AG08396 (cell line): ENCODE data around the gene MAPK8IP3.
"Not testable (repeated sequence)": the region's sequence is repeated elsewhere in the genome, so short reads cannot be mapped to it uniquely, and the experiment has no call there.

Experiments used
- DNase-seq: peaks from one replicate; pipeline ENCODE4 v3.0.0; 2012; ENCODE audit warnings: low spot score, mixed read lengths

MAPK8IP3 gene

DNA sequence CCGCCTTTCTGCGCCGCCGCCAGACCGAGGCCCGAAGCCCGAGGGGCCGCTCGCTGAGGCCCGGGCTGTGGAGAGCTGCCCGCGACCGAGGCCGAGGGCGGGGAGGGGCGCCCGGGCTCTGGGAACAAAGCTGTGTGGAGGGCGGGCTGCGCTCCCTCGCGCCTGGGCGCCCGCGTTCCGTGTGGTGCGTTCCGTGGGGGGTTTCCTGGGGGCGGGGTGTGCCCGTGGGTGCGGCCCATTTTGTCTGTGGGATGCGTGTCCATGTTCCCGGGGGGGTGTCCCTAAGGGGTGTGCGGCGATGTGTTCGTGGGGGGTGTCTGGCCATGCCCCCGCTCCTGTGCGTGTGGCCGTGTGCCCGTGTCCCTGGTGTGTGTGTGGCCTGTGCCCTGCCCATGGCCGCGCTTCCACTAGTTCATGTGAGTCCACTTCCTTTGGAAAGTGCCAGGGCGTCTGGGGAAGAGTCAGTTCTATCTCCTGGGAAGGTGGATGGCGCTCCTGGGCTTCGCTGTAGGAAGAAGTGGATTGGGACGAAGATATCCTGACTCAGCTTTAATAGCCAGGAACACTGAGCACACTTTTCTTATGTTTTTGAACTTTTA, 27.4 kb upstream of the MAPK8IP3 start:
- peak; percentile 52 for DNase-seq

DNA sequence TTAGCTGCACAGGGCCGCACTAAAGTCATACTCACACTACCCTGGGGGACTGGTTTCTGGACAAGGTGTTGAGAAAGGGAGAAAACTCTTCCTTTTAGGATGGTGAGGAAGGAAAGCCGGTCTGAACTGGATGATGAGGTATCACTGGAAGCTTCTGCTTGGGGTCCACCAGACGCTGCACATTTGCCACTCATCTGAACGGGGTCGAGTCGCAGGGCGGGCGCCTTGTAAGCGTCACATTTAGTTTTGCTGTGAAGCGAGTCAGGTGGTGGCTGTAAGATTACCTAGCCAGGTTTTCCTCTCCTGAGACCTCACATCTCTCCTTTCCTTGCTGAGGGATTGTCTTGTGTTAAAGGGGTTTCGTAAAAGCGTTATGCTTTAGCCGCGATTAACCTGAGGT, 25.6 kb upstream of the MAPK8IP3 start:
- DNase-seq: no peak

DNA sequence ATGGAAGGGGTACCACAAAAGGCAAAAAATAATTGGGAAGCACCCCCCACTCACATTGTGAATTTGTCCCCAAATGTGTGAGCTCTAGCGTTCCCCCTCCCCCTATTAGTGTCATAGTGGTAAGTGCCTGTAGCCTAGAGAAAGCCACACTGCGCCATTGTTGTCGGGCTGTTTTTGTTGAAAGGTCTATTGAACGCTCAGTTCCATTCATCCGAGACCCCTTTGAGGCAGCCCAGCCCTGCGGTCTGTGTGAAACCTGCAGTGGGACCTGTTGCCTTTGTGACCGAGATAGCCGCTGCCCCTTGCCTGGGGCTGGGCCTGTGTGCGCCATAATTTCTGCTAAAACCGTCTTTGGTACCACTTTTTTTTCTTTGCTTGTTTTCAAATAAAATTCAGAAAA, 25.0 kb upstream of the MAPK8IP3 start:
- DNase-seq: no peak

DNA sequence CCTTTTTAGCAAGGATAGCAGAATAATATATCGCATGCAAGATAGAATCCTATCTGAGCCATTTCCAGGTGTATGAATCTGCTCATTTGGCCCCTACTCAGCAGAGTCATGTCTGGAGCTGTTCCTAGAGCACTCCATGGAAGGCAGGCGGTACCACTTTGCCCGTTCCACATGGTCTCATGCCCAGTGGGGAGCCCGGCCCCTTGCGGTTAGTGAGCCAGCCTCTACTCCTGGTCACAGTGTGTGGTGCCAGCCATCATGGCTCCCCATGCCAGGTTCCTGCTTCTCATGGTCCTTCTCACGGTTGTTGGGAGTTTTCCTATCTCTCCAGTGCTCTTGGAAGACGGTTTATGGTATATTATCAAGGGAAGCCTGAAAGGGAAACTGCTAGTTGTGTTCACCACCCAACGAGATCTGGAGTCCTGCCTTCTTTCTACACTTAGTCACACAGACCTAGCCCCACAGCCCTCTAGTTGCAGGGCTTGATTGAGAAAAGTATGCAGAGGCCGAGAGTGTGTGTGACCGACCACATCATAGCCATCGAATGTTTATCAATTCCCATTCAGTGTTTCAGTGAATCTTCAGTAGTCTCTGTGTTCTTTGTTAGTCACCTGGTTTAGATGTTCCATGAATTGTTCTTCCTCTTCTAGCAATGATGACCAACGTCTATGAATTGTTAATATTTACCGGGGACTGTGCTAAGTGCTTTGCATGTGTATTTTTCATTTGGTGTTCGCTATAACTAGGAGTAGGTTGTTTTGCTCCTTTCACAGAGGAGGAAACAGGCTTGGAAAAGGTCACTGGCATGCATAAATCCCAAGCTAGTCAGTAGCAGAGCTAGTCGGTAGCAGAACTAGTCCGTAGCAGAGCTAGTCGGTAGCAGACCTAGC, 18.3 kb upstream of the MAPK8IP3 start:
- DNase-seq: no peak

DNA sequence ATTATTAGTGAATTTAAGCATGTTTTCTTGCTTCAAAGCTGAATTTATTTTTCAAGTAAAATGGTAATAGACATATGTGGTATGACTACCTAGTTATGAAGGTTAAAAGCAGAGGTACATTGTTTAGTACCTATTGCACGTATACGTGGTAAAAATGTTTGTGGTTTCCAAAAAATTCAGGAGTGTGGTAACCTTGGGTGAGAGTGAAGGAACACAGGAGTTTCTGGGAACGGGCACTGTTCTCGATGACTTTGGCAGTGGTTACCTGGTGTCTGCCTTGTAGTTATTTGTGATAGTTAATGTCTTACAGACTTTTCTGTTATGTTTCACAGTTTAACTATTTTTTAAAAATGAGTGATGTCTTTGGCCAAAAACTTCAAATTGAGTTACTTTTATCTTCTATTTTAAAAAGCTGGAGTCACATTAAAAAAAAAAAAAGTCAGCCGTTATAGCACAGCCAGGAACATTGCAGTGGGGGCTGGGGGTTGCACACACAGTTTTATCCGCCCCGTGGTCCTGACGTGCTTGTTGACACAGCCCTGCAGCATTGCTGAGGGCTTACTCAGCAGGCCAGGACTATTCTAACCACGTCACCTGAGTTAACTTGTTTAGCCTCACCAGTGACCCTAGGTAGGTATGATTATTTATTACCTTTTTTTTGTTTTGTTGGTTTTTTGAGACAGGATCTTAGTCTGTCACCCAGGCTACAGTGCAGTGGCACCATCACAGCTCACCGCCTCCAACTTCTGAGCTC, 17.0 kb upstream of the MAPK8IP3 start:
- DNase-seq: no peak

DNA sequence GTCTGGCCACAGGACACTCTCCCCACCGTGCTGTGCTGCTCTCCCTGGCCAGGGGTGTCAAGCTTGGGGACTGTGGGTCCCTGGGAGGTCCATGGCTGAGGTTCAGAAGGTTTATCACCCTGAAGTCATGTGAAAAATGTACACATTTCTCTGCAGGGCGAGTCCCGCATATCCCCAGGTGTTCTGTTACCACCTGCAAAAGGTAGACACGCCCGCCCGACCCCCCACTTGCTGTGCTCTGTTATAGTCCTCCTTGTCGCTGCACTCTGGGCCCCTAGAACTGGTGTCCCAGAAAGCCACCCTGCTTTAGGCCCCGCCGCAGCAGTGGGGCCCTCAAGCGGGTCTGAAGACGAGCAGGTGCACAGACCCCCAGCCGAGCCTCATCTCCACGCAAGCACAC, 16.1 kb upstream of the MAPK8IP3 start:
- no peak for DNase-seq

DNA sequence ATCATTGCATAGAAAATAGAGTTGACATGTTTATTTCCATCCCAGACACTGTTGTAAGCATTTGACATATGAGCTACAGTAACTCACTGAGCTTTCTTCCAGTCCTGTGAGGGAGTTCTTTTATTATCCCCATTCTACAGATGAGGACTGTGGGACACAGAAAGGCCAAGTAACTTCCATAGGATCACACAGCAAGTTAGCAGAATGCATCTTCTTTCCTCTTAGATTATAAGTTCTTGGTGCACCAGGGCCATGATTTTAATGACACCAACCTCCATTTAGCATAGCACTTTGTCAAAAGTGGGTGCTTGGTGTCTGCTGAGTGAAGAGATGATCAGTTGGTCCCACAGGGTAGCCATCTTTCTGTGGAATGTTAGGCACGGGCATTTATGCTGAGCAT, 15.2 kb upstream of the MAPK8IP3 start:
- no peak for DNase-seq

DNA sequence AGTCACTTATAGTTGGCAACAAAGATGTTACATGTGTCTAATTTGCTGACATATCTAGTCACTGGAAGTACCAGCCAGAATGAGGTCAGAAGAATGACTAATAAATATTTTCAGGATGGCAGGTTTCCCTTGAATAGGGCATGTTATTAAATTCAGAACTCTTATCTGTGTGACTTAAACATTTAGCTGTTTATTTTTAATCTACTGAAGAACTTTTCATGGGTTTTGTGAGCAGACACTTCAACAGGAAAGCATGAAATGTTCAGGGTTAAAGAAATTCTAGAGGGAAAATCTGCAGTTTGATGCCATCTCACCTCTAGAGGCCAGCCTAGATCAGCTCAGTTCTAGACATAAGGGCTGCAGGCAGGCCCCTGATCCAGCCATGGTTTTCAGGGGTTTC, 14.7 kb upstream of the MAPK8IP3 start:
- DNase-seq: peak; percentile 53

DNA sequence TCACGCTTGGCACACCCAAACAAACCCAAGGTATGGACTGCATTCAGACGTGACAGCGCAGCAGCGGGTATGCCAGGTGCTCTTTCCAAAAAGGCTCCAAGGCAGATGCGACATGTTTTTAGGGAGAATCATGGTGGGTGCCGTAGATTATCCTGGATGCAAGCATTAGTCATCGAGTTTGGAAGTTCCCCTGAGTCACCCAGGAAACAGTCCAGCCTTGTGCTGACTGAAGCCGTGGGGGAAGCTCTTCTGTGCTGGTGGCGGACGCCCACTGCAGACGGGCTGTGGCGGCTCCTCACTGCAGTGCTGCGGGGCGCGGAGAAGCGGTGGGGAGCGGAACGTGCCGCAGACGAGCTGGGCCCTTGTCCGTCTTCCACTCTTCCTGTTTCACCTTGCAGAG, 14.0 kb upstream of the MAPK8IP3 start:
- peak; percentile 67 for DNase-seq

DNA sequence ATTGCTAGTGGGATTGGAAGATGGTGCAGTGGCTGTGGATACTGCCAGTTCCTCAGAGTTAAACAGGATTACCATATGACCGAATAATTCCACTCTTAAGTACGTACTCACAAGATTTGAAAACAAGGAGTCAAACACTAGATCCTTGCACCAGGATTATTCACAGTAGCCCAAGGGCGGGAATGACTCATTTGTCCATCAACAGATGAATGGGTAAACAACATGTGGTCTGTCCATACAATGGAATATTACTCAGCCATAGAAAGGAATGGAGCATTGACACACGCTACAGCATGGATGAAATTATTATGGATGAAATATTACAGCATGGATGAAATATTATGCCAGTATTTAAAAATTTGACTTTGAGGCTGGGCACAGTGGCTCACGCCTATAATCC, 9.1 kb upstream of the MAPK8IP3 start:
- no peak for DNase-seq

DNA sequence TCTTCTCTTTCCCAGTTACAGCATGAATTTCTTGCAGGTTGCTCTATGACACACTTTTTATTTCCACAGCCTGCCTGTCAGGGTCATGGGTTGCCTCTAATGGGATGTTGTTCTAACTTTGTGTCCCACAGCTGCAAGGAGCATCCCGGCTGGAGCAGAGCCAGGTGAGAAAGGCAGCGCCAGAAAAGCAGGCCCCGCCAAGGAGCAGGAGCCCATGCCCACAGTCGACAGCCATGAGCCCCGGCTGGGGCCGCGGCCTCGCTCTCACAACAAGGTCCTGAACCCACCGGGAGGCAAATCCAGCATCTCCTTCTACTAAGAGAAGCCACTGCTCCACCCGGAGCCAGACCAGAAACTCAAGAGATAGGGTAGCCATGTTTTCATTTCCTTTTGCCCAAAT, 7.3 kb upstream of the MAPK8IP3 start:
- no peak for DNase-seq

DNA sequence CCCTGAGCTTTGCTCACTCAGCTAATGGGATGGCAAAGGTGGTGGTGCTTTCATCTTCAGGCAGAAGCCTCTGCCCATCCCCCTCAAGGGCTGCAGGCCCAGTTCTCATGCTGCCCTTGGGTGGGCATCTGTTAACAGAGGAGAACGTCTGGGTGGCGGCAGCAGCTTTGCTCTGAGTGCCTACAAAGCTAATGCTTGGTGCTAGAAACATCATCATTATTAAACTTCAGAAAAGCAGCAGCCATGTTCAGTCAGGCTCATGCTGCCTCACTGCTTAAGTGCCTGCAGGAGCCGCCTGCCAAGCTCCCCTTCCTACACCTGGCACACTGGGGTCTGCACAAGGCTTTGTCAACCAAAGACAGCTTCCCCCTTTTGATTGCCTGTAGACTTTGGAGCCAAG, 5.7 kb upstream of the MAPK8IP3 start:
- DNase-seq: no peak

DNA sequence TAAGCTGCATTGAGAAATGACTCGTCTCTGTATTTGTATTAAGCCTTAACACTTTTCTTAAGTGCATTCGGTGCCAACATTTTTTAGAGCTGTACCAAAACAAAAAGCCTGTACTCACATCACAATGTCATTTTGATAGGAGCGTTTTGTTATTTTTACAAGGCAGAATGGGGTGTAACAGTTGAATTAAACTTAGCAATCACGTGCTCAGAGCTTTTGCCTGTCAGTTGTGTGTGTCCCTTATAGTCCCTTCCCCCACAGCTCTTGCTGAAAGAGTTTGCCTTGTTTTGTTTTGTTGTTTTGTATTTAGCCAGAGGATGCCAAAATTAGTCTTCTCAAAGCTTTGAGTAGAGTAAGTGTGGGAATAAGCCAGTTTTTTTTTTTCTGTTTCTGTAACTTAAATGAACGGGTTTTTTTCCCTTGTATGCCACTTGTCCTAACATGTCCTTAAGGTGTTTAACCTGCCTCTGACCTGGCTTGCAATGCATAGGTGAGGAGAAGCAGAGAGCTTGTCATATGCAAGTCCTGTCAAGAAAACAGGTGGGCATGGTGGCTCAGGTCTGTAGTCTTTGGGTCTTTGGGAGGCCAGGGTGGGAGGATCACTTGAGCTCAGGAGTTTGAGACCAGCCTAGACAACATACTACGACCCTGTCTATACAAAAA, 4.6 kb upstream of the MAPK8IP3 start:
- DNase-seq: no peak

DNA sequence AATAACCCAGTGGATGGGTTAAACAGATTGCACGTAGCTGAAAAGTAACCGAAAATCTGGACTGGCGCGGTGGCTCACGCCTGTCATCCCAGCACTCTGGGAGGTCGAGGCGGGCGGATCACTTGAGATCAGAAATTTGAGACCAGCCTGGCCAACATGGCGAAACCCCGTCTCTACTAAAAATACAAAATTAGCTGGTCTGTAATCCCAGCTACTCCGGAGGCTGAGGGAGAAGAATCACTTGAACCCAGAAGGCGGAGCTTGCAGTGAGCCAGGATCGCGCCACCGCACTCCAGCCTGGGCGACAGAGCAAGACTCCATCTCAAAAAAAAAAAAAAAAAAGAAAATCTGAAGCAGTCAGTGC, 689 bp upstream of the MAPK8IP3 start:
- DNase-seq: not testable (repeated sequence)

DNA sequence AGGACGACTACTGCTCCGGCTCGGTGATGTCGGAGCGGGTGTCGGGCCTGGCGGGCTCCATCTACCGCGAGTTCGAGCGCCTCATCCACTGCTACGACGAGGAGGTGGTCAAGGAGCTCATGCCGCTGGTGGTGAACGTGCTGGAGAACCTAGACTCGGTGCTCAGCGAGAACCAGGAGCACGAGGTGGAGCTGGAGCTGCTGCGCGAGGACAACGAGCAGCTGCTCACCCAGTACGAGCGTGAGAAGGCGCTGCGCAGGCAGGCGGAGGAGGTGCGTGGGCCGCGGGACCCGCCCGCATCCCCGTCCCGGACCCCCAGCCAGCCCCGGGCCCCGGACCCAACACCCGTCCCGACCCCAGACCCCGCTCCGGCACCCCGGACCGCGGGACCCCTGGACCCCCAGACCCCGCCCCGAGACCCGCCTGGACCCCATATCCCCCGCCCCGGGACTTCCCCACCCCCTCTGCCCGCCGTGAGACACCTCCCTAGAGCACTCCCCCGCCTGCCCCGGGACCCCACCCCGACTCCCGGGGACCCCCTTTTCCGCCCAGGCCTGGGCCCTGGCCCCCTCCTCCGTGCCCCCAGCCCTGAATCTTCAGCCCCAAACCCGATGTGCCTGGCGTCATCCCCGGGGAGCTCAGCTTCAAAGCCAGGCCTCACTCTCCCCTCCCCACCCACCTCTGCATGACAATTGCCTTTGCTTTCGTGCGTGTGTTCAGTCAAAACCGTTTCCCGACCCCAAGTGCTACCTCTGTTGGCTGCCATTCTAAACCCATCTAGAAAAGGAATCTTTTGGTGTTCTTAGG, 594 bp downstream of the MAPK8IP3 start:
- peak; percentile 79 for DNase-seq

DNA sequence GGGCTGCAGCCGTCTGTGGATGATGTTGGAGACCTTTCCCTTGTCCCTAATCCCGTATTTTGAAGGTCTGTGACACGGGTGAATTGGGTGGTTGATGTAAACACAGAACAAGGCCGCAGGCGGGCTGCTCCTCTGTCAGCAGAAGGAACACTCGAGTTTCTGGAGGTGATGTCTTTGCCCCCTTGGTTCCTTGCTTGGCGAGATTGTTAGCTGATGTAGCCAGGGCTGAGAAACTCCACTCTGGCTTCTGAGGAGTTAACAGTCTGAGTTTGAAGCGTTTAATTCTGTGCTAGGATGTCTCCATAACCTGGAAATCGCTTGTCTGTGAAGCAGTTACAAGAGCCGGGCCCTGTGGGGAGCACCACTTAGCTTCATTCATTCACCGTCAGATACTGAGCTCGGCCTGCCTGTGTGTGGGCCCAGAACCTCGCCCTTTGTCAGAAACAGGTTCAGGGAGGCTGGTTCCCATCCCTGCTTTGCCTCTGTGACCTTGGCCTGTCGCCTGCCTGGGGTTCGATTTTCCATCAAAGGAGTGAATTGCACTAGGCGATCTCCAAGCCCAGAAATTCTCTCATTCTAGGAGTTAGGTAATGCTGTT, 1.3 kb downstream of the MAPK8IP3 start:
- DNase-seq: peak; percentile 61

DNA sequence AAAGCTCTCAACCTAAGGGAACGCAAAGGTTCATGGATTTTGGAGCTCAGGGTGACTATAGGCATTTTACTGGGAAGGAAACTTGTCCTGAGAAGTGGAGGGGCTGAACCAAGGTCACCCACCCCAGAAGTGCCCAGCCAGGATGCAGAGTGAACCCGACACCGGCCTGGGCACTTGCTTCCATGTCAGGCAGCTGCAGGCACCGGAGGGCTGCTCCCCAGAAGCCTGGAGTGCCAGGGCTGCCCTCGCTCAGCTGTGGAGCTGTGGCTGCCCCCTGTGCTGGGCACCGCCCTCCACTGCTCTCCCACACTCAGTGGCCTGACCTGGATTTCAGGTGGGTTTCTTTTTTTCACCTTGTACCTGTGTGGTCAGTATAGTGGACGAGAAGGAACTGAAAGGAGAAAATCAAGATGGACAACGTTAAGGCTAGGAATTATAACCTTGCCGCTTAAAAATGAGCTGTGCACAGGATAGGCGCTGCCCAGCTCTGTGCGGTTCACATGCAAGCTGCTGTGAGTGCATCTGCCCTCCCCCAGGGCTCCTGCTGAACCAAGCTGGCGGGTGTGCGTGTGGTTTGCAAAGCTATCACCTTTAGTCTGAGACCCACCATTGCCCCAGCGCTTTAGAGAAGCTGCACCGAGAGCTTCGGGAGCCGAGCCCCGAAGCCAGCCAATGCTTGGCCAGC, 2.2 kb downstream of the MAPK8IP3 start:
- DNase-seq: no peak

DNA sequence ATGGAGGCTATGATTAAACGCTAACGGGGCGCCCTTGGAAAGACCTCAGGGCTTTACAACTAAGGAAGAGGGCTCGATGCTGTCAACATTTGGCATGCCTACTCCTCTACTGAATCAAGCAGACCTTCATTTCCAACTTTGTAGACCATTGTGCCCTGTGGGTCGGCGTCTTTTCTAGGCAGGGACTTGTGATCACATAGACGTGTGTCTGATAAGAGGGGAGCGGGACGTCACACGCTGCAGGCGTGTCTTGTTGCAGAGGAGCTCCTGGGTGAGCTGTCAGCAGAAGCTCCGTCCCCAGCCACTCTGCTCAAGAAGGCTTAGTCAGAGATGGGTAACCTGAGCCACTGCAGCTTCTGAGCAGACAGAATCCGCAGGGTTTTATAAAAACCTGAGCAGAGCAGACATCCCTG, 2.8 kb downstream of the MAPK8IP3 start:
- peak; percentile 42 for DNase-seq

DNA sequence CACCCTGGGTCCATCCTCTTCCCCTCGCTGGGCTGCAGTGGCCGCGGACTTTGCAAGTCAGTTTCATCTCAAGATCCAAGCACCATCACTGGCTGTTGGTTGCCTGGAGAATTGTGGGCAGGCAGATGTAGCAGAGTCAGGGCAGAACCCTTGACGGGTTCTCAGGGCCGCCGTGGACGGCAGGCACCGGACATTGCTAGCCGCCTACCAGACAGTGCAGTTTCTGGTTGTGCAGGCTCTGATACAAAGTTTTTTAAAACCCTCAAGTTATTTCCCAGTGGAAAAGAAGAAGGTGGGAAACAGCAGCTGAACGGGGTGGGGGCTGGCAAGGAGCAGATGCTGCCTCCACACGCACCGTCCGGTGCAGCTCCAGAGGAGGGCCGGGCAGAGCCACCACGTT, 3.4 kb downstream of the MAPK8IP3 start:
- no peak for DNase-seq

DNA sequence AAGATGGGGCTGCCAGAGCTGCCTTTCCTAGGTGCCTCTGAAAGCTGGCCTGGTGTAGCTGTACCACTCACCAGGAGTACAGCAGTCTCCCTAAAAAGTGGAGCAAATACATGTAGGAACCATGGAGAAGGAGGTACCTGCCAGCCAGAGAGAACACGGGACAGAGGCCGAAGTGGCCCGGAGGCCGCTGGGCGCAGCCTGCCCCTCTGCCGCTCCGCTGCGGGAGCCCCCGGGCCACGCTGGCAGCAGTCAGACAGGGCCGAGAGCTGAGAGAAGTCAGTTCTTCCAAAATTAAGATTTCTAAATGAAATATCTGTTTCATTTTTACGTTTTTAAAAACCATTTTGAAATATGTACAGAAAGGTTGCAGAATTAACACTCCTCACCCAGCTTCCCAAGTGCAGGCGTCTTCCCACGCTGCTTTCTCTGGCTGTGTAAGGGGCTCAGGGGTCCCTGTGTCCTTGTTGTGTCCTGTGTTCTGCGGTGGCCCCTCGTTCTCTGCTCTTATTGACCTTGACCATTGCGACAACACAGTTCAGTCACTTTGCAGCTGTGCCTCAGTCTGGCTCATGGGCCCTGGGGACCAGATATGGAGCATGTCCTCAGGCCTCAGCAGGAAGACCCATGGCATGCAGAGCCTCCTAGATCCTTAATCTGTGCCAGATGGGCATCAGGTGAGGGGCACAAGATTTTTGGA, 5.0 kb downstream of the MAPK8IP3 start:
- DNase-seq: no peak
